H1 (cell line): ENCODE results near the gene PRKCD. TPM values are rescaled to one million over a fixed set of nuclear protein-coding genes. Genes with fewer than 3 reads are reported as not detected.

Source experiments
- CTCF ChIA-PET: fragments of 300-600 bp; sonication (Branson Sonifier 250); formaldehyde crosslinking; loops from one replicate; lab custom pipeline; 2021; ENCODE audit not compliant: partially characterized antibody; lab: Charles Lee
- POLR2A ChIA-PET: fragments of 300-600 bp; sonication (Branson Sonifier 250); formaldehyde crosslinking; loops from one replicate; lab custom pipeline; 2021; ENCODE audit warnings: inconsistent platforms; ENCODE audit not compliant: partially characterized antibody; lab: Charles Lee
- DNase-seq, 2 experiments: peaks; one replicate each; pipeline versions ENCODE4 v3.0.0 to v3.0.0-alpha.2; 2010 to 2022; ENCODE audit warnings: low spot score in 2 of 2, low read depth in 1 of 2, mixed read lengths in 1 of 2
- FAIRE-seq: peaks from 2 replicates; lab custom pipeline; 2011; peaks lifted over from hg19 to GRCh38; lab: Jason Lieb, UNC
- H2AFZ ChIP-seq: 2 replicates; pipeline ENCODE4 v1.8.1; 2012; ENCODE audit warnings: low read length, inconsistent platforms
- H2AK5ac ChIP-seq: 2 replicates; pipeline ENCODE4 v1.6.1; 2013; ENCODE audit warnings: low read depth, low read length
- H2BK120ac ChIP-seq: replicated peaks from 2 replicates; pipeline ENCODE3; 2013; ENCODE audit warnings: low read depth, low read length, inconsistent platforms
- H2BK12ac ChIP-seq: 2 replicates; pipeline ENCODE4 v1.6.1; 2013; ENCODE audit warnings: low read depth, low read length
- H2BK15ac ChIP-seq: 2 replicates; pipeline ENCODE4 v1.6.1; 2013; ENCODE audit warnings: low read length
- H2BK20ac ChIP-seq: 2 replicates; pipeline ENCODE4 v1.6.1; 2013; ENCODE audit warnings: low read length
- H2BK5ac ChIP-seq: 2 replicates; pipeline ENCODE4 v1.6.1; 2013; ENCODE audit warnings: low read depth, low read length
- H3K14ac ChIP-seq: 2 replicates; pipeline ENCODE4 v1.6.1; 2013; ENCODE audit warnings: inconsistent platforms; ENCODE audit not compliant: insufficient read length
- H3K18ac ChIP-seq: 2 replicates; pipeline ENCODE4 v1.6.1; 2013; ENCODE audit warnings: low read length; ENCODE audit errors: extremely low read depth
- H3K23ac ChIP-seq: 2 replicates; pipeline ENCODE4 v1.6.1; 2013; ENCODE audit warnings: inconsistent platforms; ENCODE audit not compliant: insufficient read length
- H3K23me2 ChIP-seq: 2 replicates; pipeline ENCODE4 v1.6.1; 2013; ENCODE audit warnings: low read depth, low read length
- H3K27ac ChIP-seq: 2 replicates; pipeline ENCODE4 v1.6.1; 2011; ENCODE audit warnings: low read depth, low read length, inconsistent platforms
- H3K27me3 ChIP-seq, 4 experiments: replicated peaks in 1 of 4; 1 replicate in 1 of 4; 2 replicates in 3 of 4; pipeline versions ENCODE4 v1.6.1 to v1.8.1; 2011 to 2013; ENCODE audit warnings: low read length in 3 of 4, mild to moderate bottlenecking in 3 of 4, inconsistent platforms in 2 of 4, mixed read lengths in 2 of 4, moderate library complexity in 1 of 4; ENCODE audit not compliant: control insufficient read depth in 3 of 4, insufficient read depth in 3 of 4; ENCODE audit errors: extremely low read depth in 1 of 4
- H3K36me3 ChIP-seq, 4 experiments: 2 replicates each; pipeline versions ENCODE4 v1.6.1 to v1.8.1; 2011 to 2013; ENCODE audit warnings: mild to moderate bottlenecking in 4 of 4, low read length in 3 of 4, moderate library complexity in 2 of 4, control low read depth in 1 of 4, inconsistent platforms in 1 of 4; ENCODE audit not compliant: insufficient read depth in 4 of 4, control insufficient read depth in 2 of 4
- H3K4ac ChIP-seq: replicated peaks from 2 replicates; pipeline ENCODE3; 2013; ENCODE audit warnings: low read length, low read depth, mixed read lengths, inconsistent platforms; ENCODE audit not compliant: insufficient read length
- H3K4me1 ChIP-seq, 4 experiments: replicated peaks in 1 of 4; 1 replicate in 1 of 4; 2 replicates in 3 of 4; pipeline versions ENCODE4 v1.6.1 to v1.8.1; 2011 to 2013; ENCODE audit warnings: low read length in 3 of 4, inconsistent platforms in 2 of 4, mixed read lengths in 1 of 4; ENCODE audit not compliant: insufficient read depth in 4 of 4, control insufficient read depth in 3 of 4
- H3K4me2 ChIP-seq, 2 experiments: 2 replicates each; pipeline versions ENCODE4 v1.6.1 to v1.8.1; 2011 to 2013; ENCODE audit warnings: low read depth in 2 of 2, low read length in 2 of 2, control low read depth in 1 of 2, inconsistent platforms in 1 of 2, mild to moderate bottlenecking in 1 of 2; ENCODE audit not compliant: insufficient read depth in 1 of 2
- H3K4me3 ChIP-seq, 4 experiments: fragments of 200-600, 300-600 bp in 1 of 4; sonication (generic), shearing (Covaris generic), sonication (Bioruptor Twin) in 1 of 4; 2 replicates each; pipeline versions ENCODE4 v1.5.1 to v1.8.1; 2011 to 2016; ENCODE audit warnings: low read length in 4 of 4, low read depth in 3 of 4, control low read depth in 2 of 4, inconsistent platforms in 2 of 4, mild to moderate bottlenecking in 2 of 4, mixed read lengths in 1 of 4, moderate library complexity in 1 of 4; ENCODE audit not compliant: insufficient read depth in 2 of 4; ENCODE audit errors: extremely low read depth in 1 of 4
- H3K56ac ChIP-seq: replicated peaks from 2 replicates; pipeline ENCODE3; 2013; ENCODE audit warnings: low read depth, mild to moderate bottlenecking, mixed read lengths, low read length, inconsistent platforms; ENCODE audit not compliant: insufficient read length
- H3K79me1 ChIP-seq: 2 replicates; pipeline ENCODE4 v1.6.1; 2013; ENCODE audit warnings: low read depth, low read length, control low read depth
- H3K79me2 ChIP-seq, 2 experiments: 2 replicates each; pipeline versions ENCODE4 v1.6.1 to v1.8.1; 2012 to 2013; ENCODE audit warnings: low read length in 2 of 2, mild to moderate bottlenecking in 2 of 2, inconsistent platforms in 1 of 2; ENCODE audit not compliant: insufficient read depth in 2 of 2, control insufficient read depth in 1 of 2
- H3K9ac ChIP-seq, 4 experiments: replicated peaks in 1 of 4; 1 replicate in 1 of 4; 2 replicates in 3 of 4; pipeline versions ENCODE4 v1.6.1 to v1.8.1; 2011 to 2013; ENCODE audit warnings: low read depth in 3 of 4, low read length in 3 of 4, control low read depth in 2 of 4, mild to moderate bottlenecking in 2 of 4, moderate library complexity in 2 of 4, inconsistent platforms in 1 of 4; ENCODE audit errors: extremely low read depth in 1 of 4
- H3K9me3 ChIP-seq, 2 experiments: 2 replicates each; pipeline versions ENCODE4 v1.6.1 to v1.8.1; 2012 to 2013; ENCODE audit warnings: mild to moderate bottlenecking in 2 of 2, moderate library complexity in 2 of 2, control low read depth in 1 of 2, inconsistent platforms in 1 of 2, low read depth in 1 of 2, low read length in 1 of 2, mixed read lengths in 1 of 2; ENCODE audit not compliant: insufficient read depth in 2 of 2
- H4K20me1 ChIP-seq, 2 experiments: replicated peaks in 1 of 2; 2 replicates each; pipeline versions ENCODE3 to v1.8.1; 2011 to 2013; ENCODE audit warnings: inconsistent platforms in 2 of 2, low read length in 2 of 2, mild to moderate bottlenecking in 1 of 2; ENCODE audit not compliant: insufficient read depth in 2 of 2, control insufficient read depth in 1 of 2
- H4K5ac ChIP-seq: 2 replicates; pipeline ENCODE4 v1.6.1; 2013; ENCODE audit warnings: low read length, low read depth, mixed read lengths, inconsistent platforms; ENCODE audit not compliant: insufficient read length
- H4K8ac ChIP-seq: 2 replicates; pipeline ENCODE4 v1.8.0; 2013; ENCODE audit warnings: mild to moderate bottlenecking, moderate library complexity, low read length, inconsistent platforms; ENCODE audit not compliant: insufficient read depth; ENCODE audit errors: extremely low read depth
- H4K91ac ChIP-seq: replicated peaks from 2 replicates; pipeline ENCODE3; 2013; ENCODE audit warnings: low read length, mixed read lengths, inconsistent platforms; ENCODE audit not compliant: insufficient read length
- BCL11A ChIP-seq, 2 experiments: IDR thresholded peaks; one replicate each; pipeline ENCODE4 v1.6.1; 2011; ENCODE audit warnings: low read depth in 2 of 2, low read length in 2 of 2, mild to moderate bottlenecking in 2 of 2
- EZH2 ChIP-seq: fragments of 200-600 bp; sonication (generic); IDR thresholded peaks from 2 replicates; pipeline ENCODE4 v1.7.1; 2012; ENCODE audit warnings: low read depth, mild to moderate bottlenecking, moderate library complexity, low read length, inconsistent platforms; ENCODE audit not compliant: severe bottlenecking
- JUN ChIP-seq: IDR thresholded peaks from 2 replicates; pipeline ENCODE4 v1.6.1; 2011; ENCODE audit warnings: low read depth, mild to moderate bottlenecking, improper control_type of control experiment, low read length
- KDM4A ChIP-seq: IDR thresholded peaks from one replicate; pipeline ENCODE4 v1.7.1; 2012; ENCODE audit warnings: low read depth, mild to moderate bottlenecking, moderate library complexity, low read length, inconsistent platforms; ENCODE audit not compliant: severe bottlenecking
- NANOG ChIP-seq: IDR thresholded peaks from 2 replicates; pipeline ENCODE4 v1.6.1; 2011; ENCODE audit warnings: low read length, low read depth, mild to moderate bottlenecking, inconsistent platforms; ENCODE audit not compliant: insufficient read depth, poor library complexity, severe bottlenecking
- NRF1 ChIP-seq: IDR thresholded peaks from 2 replicates; pipeline ENCODE4 v1.6.1; 2011; ENCODE audit warnings: mild to moderate bottlenecking, low read depth, low read length, improper control_type of control experiment
- PHF8 ChIP-seq: fragments of 200-600 bp; sonication (generic); conservative IDR thresholded peaks from 2 replicates; pipeline ENCODE4 v1.7.1; 2012; ENCODE audit warnings: low read depth, mild to moderate bottlenecking, inconsistent platforms, low read length, moderate library complexity
- POLR2A ChIP-seq, 2 experiments: IDR thresholded peaks; 1 replicate in 1 of 2; 2 replicates in 1 of 2; pipeline ENCODE4 v1.6.1; 2011; ENCODE audit warnings: low read depth in 2 of 2, low read length in 2 of 2, mild to moderate bottlenecking in 2 of 2; ENCODE audit errors: control extremely low read depth in 1 of 2
- POU5F1 ChIP-seq: IDR thresholded peaks from 2 replicates; pipeline ENCODE4 v1.6.1; 2011; ENCODE audit warnings: low read depth, mild to moderate bottlenecking, low read length, moderate library complexity
- SP2 ChIP-seq: IDR thresholded peaks from 2 replicates; pipeline ENCODE4 v1.6.1; 2012; ENCODE audit warnings: mild to moderate bottlenecking, low read length, inconsistent platforms
- TAF7 ChIP-seq: optimal IDR thresholded peaks from 2 replicates; pipeline ENCODE3; 2011; ENCODE audit warnings: low read depth, mild to moderate bottlenecking, inconsistent platforms, low read length, moderate library complexity, borderline replicate concordance
- TBP ChIP-seq: IDR thresholded peaks from 2 replicates; pipeline ENCODE4 v1.6.1; 2011; ENCODE audit warnings: low read depth, low read length, improper control_type of control experiment
- YY1 ChIP-seq: IDR thresholded peaks from 2 replicates; pipeline ENCODE4 v1.6.1; 2011; ENCODE audit warnings: low read depth, mild to moderate bottlenecking, low read length
- WGBS, 2 experiments: shearing (Covaris generic) in 1 of 2; methylation state at CpG; one replicate each; pipeline versions ENCODE4 v1.1.6 to v1.1.7; 2013 to 2015; ENCODE audit warnings: low lambda C conversion rate in 2 of 2, mixed read lengths in 2 of 2, inconsistent platforms in 1 of 2, low coverage in 1 of 2, missing lambda C conversion rate in 1 of 2; ENCODE audit not compliant: insufficient replicate concordance in 2 of 2, insufficient coverage in 1 of 2, insufficient read length in 1 of 2; ENCODE audit errors: extremely low coverage in 1 of 2, missing lambda C conversion rate in 1 of 2; 5-methylcytosine and 5-hydroxymethylcytosine counted together
- polyA plus RNA-seq, 7 experiments: library from polyadenylated mRNA; depleted of rRNA in 3 of 7; stranded (reverse) in 5 of 7; unstranded in 2 of 7; fragments of >200 nt in 5 of 7; fragments of 200-250 nt in 2 of 7; gene quantifications; 1 replicate in 5 of 7; 2 replicates in 1 of 7; 4 replicates in 1 of 7; pipeline versions ENCODE4 v1.2.1 to v1.2.3, GENCODE V29; 2011 to 2013; ENCODE audit warnings: missing spikeins in 2 of 7, mixed read lengths in 2 of 7
- total RNA-seq: library from RNA; stranded (reverse); fragmentation: NEBNext Ultra II Directional; extraction: Animal tissue kit (Norgen Biotek cat#: 25700); gene quantifications from 2 replicates; pipeline ENCODE4 v1.2.1, GENCODE V29; 2021

PRKCD gene
- total and polyA plus RNA-seq, 2 of the 8 experiments (the other 6 are each of a cell fraction or from before 2014, with no cell fraction given) = 22.6 to 23.9 TPM

- CTCF ChIA-PET = interaction anchor here (0.6 to 3.2 kb wide), 6 partner anchors 9 to 173 kb away, joined by 3 to 14 read pairs (median 3); no protein-coding TSS in a partner anchor
- Histone ChIP-seq H3K4me1 (peaks cover 0 to 2% (median 0%) of the 10 kb centered on the region in 4 experiments; a peak in 1 of 7 replicates), H4K8ac (no peak overlapping the region), H4K5ac (no peak overlapping the region), H3K27me3 (no peaks in the 10 kb centered on the region), H2AFZ (no peak overlapping the region), H2BK5ac (no peak overlapping the region), H3K9me3 (no peaks in the 10 kb centered on the region), H3K4me3 (no peak overlapping the region), H2BK120ac (no peak overlapping the region), H3K4me2 (no peak overlapping the region), H3K36me3 (peaks cover 61 to 81% (median 78%) of the 10 kb centered on the region in 4 experiments), H2BK12ac (no peak overlapping the region), H2BK20ac (no peak overlapping the region), H3K18ac (no peak overlapping the region), H4K20me1 (peaks cover 19 to 50% of the 10 kb centered on the region in 2 experiments), H4K91ac (no peak overlapping the region), H3K23me2 (no peaks in the 10 kb centered on the region), H3K79me2 (no peaks in the 10 kb centered on the region; a peak in 1 of 4 replicates), H3K14ac (no peak overlapping the region), H3K23ac (no peak overlapping the region), H3K27ac (no peak overlapping the region), H2AK5ac (no peak overlapping the region), H3K4ac (no peak overlapping the region), H3K79me1 (peaks cover 3% of the 10 kb centered on the region), H2BK15ac (no peak overlapping the region), H3K9ac (no peak overlapping the region; a peak in 1 of 7 replicates), H3K56ac (no peak overlapping the region)
- FAIRE-seq (no peak), DNase-seq (no peak)
- 87% methylated on average over 12 of the region's 12 CpGs; no CpG with 5 or more reads in 1 of the 2 experiments for WGBS, 2 experiments
- POLR2A ChIA-PET = interaction anchor here (1.9 to 28.5 kb wide), 3 partner anchors 10 to 111 kb away, joined by 7 to 449 read pairs (median 8); partner anchors contain the start of gene TKT
- TF ChIP-seq POU5F1 (no peak), JUN (no peak), SP2 (no peak), PHF8 (no peak), NANOG (no peak), NRF1 (no peak), KDM4A (no peak), YY1 (no peak), TAF7 (no peak), EZH2 (no peak), TBP (no peak), BCL11A (IDR thresholded peaks at IDR 0.05; ENCODE audit: low read depth in 2 of 2, low read length in 2 of 2) (no peak), POLR2A (IDR thresholded peaks at IDR 0.05; ENCODE audit: control extremely low read depth in 1 of 2, low read depth in 2 of 2, low read length in 2 of 2) (no peak)
Observed at GRCh38 chr3:53226142-53226840, 65.3 kb downstream of the PRKCD start.
